ENCODE results near the gene KNOP1.

DNA sequence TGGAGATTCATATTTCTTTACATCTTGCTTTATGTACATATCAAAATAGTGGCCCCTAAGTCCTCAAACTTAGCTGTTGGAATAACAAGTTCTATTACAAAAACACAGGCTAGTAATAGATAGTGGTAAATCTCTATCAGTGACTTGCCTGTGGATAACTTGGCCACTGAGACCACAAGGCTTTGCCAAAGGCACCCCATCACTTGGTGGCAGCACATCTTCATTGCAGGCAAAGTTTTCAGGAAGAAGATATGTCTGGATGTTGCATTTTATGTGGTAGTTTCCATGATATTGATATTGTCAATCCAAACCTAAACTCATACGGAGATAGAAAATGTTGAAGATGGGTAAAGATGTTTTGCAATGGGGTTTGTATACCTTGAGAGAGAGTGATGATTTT is 58.5 kb downstream of the KNOP1 start:
- TF ChIP-seq, protein P1, sequence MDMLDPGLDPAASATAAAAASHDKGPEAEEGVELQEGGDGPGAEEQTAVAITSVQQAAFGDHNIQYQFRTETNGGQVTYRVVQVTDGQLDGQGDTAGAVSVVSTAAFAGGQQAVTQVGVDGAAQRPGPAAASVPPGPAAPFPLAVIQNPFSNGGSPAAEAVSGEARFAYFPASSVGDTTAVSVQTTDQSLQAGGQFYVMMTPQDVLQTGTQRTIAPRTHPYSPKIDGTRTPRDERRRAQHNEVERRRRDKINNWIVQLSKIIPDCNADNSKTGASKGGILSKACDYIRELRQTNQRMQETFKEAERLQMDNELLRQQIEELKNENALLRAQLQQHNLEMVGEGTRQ (IDR thresholded peaks at IDR 0.05; ENCODE audit: low read depth, low read length) = no peak
- TF ChIP-seq, protein P2, sequence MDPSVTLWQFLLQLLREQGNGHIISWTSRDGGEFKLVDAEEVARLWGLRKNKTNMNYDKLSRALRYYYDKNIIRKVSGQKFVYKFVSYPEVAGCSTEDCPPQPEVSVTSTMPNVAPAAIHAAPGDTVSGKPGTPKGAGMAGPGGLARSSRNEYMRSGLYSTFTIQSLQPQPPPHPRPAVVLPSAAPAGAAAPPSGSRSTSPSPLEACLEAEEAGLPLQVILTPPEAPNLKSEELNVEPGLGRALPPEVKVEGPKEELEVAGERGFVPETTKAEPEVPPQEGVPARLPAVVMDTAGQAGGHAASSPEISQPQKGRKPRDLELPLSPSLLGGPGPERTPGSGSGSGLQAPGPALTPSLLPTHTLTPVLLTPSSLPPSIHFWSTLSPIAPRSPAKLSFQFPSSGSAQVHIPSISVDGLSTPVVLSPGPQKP (IDR thresholded peaks at IDR 0.05; ENCODE audit: borderline replicate concordance, low read depth, low read length) = no peak
